HG03025 (cell line): ENCODE results near the gene INAFM2.

Experiments
- ATAC-seq: cut with Tn5 transposase; IDR thresholded peaks from one replicate; pipeline ENCODE4 v1.9.1; 2021; ENCODE audit warnings: mild to moderate bottlenecking, moderate library complexity; ENCODE audit not compliant: unreplicated experiment, low FRiP score

Gene INAFM2

GRCh38 chr15:40340038-40340739 is 16.7 kb downstream of the INAFM2 start:
- ATAC-seq, result no peak

DNA sequence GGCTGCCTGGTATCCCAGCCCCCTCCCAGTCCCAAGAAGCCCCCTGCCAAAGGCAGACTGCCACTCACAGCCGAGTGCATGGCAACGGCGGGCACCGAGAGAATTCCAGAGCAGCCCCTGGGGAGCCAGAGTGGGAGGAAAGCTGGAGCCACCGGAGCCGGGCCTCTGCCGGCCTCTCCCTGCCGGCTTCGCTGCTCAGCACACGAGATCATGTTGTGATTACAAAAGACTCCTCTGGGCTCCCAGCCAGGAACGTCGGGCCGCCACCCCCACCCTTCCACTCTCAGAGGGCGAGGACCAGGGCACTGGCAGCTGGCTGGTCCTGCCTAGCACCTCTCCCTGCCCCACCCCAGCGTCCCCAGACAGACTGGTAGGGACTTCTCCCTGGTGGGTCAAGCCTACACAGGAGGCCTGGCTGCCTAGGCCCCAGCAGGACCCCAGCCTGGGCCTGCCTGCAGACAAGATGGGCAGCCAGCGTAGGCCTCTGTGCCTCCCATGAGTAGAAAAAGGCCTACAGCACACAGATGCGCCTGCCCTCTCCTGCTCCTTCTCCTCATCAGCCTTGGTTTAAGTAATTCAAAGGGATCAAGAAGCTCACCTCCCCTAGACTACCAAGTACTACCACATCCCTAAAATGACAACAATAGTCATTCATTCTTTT is 17.4 kb downstream of the INAFM2 start, which contains the start of gene CCDC9B:
Gene CCDC9B (minus strand): TSS at position 200 of the 661 bp plus-strand sequence. CDS start 120 bp downstream, at position 80.
- ATAC-seq, result no peak

- ATAC-seq, result no peak
Observed at GRCh38 chr15:40342416-40343320, 19.2 kb downstream of the INAFM2 start.

GRCh38 chr15:40343512-40343911 is 20.0 kb downstream of the INAFM2 start:
- no peak for ATAC-seq

GRCh38 chr15:40344217-40344616 is 20.7 kb downstream of the INAFM2 start:
- no peak for ATAC-seq

GRCh38 chr15:40344631-40345120 is 21.2 kb downstream of the INAFM2 start:
- no peak for ATAC-seq

- no peak for ATAC-seq
Observed at GRCh38 chr15:40345225-40345866, 21.9 kb downstream of the INAFM2 start.

DNA sequence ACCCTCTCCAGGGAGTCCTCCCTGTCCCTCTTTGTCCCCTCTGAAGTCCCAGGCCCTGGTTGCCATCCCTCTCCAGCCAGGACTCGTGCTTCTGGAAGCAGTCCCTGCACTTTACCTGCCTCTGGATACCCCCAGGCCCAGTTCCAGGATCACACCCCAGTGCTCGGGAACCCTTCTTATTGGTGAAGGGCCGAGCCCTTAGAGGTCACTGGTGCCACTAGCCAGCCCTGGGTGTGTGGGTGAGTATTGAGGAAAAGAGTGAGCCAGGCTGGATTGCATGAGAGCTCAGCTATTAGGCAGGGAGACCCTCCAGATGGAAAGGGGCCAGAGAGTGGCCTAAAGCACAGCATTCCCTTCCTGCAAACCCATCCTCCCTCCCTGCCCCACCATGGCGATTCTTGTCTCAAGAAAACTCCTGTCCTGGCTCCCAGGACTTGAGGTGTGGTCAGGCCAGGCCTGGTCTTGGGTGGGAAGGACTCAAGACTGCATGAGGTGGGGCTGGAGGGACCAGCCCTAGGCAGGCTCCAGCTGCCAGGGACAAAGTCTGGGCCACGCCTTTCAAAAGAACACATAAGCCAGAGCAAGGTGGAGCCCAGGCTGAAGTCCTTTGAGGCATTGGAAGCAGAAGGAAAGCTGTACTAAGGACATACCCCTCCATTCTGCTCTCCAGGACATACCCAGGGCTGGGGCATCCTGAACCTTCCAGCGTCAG is 22.5 kb downstream of the INAFM2 start:
- ATAC-seq, result no peak

DNA sequence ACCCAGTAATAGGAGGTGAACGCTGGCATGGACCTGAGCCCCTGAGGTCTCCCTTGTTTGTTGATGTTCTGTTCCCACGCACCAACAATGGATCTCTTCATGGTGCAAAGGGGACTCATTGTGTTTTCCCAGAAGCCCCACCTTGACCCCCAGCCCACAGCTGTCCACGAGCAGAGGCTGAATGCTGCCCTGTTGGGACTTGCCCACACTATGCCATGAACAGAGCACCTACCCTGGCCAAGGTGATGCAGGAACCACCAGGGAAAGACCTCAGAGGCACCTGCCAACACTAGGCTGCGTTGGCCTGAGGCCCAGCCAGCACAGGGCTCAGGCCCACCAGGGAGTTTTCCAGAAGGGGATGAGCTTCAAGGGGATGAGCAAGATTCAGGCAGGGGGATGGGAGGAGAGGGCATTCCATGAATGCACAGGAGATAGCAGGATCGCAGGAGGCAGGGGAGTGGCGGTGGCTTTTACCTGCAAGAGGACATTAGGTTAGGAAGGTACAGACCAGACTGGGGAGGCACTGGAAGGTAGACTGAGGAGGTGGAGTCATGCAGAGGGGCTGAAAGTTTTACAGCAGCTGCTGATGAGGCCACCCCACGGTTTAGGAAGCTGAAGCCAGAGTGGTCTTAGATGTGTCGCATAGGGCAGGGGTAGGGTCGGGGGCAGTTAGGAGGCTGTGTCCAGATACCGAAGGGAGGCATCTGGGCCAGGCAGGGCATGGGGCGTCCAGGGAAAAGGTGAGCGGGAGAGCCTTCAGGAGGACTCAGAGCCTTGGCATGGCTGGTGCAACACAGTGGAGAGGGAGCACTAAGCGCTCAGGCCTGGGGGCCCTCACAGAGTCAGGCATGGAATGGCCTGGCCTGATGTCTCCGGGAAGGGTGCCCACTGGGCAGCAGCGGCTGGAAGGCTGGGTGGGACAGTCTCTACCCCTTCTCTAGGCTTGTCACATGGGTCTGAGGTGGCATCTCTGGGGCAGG is 23.4 kb downstream of the INAFM2 start:
- ATAC-seq, result no peak

DNA sequence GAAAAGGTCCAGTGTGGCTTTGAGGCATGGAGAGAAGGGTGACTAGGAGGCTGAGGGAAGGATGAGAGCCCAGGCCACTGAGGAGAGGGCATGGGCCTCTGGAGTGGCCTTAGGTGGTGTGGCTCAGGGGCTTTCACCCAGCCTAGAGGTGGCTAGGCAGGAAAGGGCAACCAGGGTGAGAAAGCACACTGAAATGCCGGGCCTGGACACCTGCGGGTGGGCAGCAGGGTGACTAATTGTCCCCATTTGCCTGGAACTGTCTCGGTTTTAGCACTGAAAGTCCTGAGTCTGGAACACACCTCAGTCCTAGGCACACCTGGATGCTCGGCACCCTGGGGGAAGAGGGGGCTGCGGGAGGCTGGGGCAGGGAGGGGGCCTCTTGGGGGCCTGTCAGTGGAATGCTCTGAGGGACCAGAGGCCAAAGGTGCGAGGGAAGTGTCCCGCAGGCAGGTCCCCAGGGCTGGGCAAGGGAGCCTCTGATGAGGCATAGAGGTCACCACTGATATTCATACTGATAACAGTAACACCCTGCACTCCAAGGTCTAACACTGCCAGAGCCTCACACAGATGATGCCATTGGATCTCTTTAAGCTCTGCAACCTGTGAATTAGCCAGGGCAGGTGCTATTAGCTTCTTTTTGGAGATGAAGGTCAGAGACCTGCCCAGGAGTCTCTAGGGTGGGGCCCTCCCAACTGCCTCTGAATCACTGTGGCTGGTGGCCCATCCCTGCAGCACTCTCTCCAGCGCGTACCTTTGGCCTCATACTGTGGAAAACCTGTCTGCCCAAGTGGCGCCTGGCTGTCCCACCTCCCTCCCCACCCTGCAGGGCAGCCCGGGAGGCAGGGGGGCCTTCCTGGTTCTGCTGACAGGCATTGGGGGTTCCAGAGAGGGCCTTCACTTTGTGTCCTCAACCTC is 24.3 kb downstream of the INAFM2 start:
- no peak for ATAC-seq

DNA sequence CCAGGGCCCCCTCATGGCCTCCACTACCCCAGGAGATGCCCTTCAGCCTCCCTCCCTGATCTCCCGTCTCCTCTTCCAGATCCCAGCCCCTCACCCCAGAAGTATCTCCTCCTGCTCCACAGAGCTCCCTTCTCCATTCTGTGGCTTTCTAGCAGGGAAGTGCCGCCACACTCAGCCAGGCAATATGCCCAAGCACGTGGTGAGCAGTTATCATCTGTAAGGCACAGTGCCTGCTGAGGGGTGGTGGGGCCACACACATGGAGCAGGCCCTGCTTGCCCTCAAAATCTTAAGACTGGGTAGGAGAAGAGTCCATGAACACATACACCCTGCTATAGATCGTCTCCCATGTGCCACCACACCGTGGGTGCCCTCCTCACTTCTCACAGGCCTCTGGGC is 25.0 kb downstream of the INAFM2 start:
- no peak for ATAC-seq

DNA sequence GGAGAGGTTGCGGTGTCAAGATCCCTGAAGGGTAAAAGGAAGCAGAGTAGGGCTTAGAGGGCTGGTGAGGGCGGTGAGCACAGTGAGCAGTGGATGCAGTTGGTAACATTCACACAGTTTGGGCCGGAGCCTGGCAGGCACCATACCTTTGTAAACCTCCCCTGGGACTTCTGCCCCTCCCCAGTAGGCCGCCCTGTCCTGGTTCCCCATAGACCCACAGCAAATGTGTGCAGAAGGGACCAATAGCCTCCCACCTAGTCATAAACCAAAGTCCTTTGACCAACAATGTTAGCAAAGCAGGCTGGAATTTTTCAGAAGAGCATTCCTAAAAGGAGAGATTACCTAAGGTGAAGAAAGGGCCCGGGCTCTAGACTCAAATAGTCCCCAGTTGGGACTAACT is 25.7 kb downstream of the INAFM2 start:
- ATAC-seq, result no peak

- ATAC-seq, result no peak
Observed at GRCh38 chr15:40352281-40352901, 28.9 kb downstream of the INAFM2 start.

- no peak for ATAC-seq
Observed at GRCh38 chr15:40353697-40354096, 30.2 kb downstream of the INAFM2 start.

DNA sequence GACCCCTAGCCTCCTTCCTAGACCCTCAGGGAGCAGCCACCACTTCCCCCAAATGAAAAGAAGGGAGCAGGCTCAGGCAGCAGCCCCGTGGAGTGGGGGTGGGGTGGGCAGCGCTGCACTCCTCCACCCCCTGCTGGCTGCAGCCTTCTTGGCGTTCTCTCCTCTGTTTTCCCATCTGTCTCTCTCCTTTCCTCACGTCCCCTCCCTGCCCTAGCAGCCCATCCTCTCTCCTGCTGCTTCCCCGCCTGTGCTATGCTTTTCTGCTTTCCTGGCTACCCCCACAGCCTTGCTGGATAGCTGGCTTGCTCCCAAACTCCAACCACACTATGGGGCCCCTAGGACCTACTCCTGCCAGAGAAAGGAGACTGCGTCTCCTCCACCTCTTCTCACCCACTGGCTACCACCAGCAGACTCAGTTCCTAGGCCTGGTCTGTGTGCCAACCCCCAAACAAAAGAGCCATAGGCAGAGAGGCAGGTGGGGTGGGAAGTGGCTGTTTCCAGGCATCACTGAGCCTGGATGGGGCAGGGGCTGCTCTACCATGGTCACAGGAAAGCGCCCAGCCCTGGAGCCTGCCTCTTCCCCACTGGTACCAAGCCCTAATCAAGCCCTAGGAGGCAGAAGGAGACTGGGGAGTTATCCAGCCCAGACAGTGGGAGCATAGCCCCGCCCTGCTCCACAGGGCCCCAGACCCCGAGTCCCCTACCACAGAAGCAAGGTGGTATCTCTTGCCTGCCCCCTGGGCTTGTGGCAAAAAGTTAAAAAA is 31.1 kb downstream of the INAFM2 start:
- ATAC-seq, result no peak

DNA sequence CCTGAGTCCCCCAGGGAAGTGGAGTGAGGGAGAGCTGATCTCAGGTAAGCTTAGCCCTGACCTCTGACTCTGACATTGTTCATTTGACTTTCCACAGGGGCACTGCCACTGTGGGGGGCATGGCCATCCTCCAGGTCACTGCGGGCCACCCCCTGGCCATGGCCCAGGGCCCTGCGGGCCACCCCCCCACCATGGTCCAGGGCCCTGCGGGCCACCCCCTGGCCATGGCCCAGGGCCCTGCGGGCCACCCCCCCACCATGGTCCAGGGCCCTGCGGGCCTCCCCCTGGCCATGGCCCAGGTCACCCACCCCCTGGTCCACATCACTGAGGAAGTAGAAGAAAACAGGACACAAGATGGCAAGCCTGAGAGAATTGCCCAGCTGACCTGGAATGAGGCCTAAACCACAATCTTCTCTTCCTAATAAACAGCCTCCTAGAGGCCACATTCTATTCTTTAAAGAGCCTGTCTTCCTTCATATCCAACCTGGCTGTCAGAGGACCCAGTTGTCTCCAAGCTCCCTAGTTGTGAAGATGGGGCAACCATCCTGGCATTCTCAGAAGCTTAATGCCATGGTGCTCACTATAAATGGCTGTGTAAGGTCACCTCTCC is 32.6 kb downstream of the INAFM2 start:
- no peak for ATAC-seq
